GM21723 (cell line): Measurements from ENCODE around the gene PTPRN.
A peak's percentile ranks its signal among the peaks of the same experiment; 100 is the strongest.
"Not testable (repeated sequence)": the region's sequence is repeated elsewhere in the genome, so short reads cannot be mapped to it uniquely, and the experiment has no call there.

Experiments used
- ATAC-seq: cut with Tn5 transposase; IDR thresholded peaks from one replicate; pipeline ENCODE4 v1.9.1; 2021; ENCODE audit warnings: mild to moderate bottlenecking, moderate library complexity; ENCODE audit not compliant: unreplicated experiment

Gene PTPRN

DNA sequence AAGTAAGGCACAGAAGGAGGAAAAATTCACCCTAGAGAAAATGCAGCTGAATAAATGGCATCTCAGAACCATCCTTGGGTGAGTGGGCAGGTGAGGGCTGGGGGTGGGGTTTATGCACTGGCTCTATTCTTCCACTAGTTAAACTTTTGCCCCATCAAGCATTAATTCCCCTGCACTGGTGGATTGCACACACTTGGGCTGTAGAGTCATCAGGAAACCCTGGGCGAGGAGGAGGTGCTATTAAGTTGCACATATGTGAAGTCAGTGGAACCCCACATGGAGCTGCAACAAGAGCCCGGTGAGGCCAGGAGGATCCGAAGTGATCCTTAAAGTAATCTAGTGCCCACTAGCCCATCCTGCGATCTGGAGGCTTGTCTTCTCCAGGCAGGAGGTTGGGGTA, 36.8 kb downstream of the PTPRN start:
- ATAC-seq = no peak

DNA sequence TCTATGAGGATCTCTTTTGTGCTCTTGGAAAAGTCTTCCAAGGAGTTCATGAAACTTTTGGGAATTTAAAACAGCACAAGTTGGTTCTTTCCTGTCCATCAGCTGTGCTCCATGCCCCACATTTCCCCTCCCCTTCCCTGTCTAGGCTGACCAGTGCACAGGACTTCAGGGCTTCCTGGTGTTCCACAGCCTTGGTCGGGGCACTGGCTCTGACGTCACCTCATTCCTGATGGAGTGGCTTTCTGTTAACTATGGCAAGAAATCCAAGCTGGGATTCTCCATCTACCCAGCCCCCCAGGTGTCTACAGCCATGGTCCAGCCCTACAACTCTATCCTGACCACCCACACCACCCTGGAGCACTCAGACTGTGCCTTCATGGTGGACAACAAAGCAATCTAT, 38.2 kb downstream of the PTPRN start:
- ATAC-seq = no peak

DNA sequence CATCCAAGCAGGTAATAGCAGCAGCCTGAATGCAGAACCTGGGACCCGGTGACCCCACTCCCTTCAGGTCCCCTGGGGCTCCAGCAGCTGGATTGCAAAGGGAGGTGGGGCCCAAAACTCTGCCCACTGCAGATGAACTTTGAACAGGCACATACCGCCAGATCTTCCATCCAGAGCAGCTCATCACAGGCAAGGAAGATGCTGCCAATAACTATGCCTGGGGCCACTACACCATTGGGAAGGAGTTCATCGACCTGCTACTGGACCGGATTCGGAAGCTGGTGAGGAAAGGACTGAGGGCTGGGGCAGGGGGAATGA, 39.2 kb downstream of the PTPRN start:
- no peak for ATAC-seq

DNA sequence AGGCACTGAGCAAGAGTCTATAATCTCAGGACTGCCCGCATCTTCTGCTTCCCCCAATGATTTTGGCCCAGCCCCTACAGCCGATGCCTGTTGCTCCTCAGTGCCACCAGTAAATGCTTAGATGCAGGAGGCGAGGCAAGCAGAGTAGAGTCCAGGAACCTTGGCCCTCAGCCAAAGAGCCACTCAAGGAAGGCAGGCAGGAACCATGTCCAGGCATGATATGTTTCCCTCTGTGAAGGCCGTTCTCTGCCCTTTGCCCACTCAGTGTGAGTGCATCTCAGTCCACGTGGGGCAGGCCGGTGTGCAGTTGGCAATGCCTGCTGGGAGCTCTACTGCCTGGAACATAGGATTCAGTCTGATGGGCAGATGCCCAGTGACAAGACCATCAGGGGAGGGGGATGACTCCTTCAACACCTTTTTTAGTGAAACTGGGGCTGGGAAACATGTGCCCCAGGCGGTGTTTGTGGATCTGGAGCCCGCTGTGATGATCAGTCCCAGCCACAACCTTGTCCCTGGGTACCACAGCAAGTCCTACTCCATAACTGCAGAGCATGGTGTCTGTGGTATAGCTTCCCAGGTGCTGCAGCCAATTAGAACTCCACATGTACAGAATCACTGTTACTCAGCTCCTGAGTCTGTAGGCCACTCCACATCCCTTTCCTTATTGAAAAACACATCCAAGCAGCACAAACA, 39.7 kb downstream of the PTPRN start:
- ATAC-seq = no peak

DNA sequence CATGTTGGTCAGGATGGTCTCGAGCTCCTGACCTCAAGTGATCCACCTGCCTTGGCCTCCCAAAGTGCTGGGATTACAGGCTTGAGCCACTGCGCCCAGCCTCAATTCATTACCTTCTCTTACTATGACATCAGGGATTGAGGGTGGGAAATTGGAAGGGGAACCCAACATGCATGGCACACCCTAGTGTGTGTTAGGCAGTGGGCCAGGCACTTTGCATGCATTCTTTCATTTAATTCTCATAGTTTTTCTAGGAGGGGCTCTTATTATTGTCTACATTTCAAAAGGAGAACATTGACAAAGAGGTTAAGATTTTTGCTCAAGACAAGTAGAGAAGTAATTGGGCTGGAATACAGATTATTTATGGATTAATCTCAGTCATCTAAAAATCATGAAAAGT, 40.9 kb downstream of the PTPRN start:
- ATAC-seq = no peak

DNA sequence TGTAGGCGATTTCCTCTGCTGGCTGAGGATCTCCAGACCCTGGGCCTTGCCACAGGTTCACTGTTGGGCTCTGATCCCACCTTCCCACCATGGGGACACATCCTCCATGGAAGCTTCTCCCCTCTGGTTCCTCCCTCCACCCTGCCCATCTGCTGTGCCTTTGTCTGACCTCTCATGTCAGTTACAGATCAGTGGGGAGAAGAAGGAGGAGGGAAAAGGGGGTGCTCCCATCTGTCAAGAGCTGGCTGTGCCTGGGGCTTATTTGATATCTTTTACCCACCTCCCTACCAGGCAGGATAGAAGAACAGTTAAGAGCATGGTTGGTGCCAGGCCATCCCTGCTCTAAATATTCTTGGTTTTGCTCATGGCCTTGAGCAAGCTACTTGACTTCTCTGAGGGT, 42.3 kb downstream of the PTPRN start:
- ATAC-seq = no peak

DNA sequence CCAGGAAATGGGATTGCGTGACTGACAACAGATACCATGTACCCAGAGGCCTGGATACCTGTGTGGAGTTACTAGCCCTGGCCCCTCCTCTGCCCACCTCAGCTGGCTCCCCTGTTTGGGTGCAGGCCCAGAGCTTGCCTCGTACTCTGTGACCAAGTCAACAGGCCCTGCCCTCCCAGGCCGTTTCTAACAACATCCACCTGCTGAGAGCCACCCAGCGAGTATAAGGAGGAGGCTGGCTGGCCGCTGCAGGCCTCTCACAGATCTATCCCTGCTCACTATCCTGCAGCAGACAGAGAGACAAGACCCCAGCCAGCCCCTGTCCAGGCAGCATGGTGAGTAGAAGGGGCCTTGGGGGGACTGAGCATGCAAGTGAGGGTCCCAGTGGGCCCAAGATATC, 43.0 kb downstream of the PTPRN start:
- no peak for ATAC-seq

DNA sequence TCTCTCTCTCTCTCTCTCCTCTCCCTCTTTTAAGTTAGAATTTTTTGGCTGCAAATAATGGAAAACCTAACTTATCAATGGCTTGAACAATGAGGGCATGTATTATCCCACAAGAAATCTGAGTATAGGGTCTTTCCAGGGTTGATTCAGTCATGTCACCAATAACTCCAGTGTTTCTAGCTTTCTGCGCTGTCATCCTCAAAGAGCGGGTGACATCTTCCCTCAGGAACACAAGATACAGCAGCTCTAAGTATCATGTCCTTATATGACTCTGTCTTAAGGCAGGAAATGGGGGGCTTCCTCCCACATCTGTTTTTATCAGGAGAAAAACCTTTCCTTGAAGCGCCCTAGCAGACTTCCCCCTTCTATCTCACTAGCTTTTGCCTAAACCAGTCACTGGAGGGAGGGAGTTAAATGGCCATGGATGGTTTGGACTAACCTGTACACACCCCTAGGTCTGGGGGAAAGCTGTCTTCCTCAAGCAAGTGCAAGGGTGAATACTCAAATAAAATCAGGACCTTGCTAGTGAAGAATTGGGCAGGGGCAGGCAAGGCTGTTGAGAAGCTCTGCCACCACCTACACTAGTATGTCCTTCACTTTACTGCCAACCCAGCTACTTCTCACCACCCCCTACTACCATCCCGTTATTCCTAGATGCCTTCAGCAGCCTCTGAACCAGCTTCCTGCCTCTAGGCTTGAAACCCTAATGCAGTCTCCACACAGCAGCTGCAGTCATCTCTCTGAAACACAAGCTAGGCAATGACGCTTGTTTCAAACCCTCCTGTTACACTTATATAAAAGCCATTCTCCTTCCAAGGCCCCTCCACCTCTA, 48.0 kb downstream of the PTPRN start:
- no peak for ATAC-seq

DNA sequence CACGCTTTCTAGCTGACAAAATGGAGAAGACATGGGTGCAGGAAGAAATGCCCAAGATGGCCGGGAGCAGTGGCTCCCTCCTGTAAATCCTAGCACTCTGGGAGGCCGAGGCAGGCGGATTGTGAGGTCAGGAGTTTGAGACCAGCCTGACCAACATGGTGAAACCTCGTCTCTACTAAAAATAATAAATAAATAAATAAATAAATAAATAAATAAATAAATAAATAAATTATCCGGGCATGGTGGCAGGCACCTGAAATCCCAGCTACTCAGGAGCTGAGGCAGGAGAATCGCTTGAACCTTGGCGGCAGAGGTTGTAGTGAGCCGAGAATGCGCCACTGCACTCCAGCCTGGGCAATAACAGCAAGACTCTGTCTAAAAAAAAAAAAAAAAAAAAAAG, 50.3 kb downstream of the PTPRN start:
- ATAC-seq = not testable (repeated sequence)

DNA sequence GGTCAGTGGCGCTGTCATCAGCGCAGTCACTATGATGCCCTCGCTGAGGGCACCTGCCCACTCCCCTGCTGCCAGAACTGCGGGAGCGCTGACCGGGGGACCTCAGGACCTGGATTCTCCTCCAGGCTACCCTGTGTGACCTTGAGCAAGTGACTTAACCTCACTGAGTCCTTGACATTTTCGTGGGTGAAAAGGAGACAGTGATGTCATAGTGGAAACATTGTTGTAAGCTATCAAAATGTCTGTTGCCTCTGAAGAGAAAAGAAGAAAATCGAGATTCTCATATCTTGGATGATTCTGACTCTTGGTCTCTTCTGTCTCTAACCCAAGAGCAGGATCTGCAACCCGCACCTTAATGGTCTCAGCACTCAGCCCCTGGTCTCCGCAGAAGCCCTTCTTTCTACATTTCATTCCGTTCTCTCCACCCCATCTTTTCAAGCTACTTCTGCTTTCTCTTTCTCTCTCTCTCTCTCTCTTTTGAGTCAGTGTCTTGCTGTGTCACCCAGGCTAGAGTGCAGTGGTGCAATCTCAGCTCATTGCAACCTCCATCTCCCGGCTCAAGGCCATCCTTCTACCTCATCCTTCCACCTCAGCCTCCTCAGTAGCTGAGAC, 54.5 kb downstream of the PTPRN start:
- ATAC-seq = peak; percentile 35

DNA sequence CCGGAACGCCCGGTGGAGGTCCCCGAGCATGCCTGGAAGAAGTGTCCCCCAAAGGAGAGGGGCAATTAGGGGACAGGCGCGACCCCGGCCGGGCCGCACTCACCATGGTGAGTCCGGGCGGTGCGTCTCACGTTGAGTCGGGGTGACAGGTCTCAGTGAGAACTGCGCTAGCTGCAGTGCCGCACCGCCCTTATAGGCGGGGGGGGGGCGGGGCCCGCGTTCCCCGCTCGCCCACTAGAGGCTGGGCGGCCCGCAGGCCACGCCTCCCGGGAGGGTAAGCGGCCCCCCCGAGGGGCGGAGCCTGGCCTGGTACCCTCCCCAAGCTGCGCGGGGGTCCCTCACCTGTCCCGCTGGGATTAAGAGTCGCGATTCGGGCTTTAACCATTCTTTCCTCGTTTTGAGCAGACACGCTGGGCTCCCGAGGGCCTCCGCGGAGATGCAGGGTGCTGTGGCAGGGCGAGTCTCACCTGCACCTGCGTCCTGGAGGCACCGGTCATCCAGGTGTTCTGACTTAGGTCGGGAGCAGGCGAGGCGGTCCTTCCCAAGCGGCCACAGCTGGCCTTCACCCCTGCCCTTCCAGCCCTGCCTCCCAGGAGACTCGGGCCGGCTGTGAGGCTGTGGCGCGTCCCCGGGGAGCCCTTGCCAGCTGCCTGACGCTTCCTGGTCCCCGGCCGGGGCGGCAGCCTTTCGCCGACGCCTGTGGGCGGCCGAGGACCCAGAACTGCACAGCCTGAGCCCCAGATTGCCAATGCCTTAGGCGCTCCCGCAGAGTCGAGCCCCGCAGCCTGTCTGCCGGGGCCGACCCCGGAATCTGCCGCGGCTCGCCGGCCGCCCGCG, 55.2 kb downstream of the PTPRN start, which contains the start of gene TUBA4A:
Gene TUBA4A (minus strand): TSS at position 166 of the 837 bp plus-strand sequence. CDS start 60 bp downstream, at position 106.
- peak; percentile 55 for ATAC-seq

DNA sequence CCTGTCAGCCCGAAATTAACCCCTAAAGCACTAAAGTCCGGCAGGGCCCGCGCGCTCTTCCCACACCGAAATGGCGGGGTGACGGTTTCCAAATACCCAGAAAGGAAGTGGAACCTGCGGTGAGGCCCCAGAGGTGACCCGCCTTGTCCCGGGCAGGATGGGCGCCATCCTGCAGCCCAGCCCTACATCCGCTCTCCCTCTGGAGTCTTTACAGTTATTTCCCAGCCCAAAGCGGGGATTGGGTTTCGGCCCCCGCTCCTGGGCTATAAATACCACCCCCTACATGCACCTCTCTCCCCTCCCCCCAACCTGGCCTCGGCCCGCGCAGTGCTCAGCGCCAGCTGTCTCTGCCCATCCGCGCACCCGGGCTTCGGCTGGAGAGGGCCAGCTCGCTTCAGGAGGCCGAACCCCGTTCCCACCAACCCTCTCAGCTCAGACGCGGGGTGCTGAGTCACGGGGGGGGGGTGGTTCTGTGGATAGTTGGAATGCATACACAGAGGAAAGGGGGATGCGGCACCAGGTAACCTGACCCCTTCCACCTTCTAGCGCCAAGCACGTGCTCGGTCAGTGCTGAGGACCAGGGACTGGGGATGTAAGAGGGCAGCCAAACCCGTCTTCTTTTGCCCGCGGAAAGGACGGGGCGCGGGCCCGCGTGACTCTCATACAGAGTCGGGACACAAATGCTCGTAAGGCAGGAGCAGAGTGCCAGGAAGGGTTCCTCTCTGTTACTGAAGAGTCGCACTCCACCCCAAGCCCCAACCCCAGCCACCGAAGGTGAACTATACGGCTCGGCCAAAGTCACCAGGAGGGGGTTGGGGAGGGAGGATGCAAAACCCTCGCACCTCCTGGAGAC, 56.1 kb downstream of the PTPRN start, which contains the start of gene TUBA4B:
Gene TUBA4B (plus strand): TSS at position 344 of the 853 bp plus-strand sequence. CDS start 165 bp downstream, at position 509.
- peak; percentile 12 for ATAC-seq

DNA sequence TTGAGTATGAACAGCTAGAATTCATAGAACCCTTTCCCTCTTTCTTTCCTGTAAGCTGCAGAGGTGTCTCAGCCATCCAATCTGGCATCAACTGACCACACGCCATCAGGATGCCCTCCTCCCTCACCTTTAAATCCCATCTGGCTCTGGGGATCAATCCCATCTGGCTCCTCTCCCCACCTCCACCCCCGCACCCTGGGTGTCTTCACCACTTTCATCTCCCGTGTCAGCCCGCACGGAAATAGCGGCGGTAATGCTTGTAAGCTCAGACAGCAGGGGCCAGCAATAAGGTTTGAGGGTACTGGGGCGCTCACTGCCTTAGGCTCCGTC, 56.7 kb downstream of the PTPRN start:
- ATAC-seq = no peak

DNA sequence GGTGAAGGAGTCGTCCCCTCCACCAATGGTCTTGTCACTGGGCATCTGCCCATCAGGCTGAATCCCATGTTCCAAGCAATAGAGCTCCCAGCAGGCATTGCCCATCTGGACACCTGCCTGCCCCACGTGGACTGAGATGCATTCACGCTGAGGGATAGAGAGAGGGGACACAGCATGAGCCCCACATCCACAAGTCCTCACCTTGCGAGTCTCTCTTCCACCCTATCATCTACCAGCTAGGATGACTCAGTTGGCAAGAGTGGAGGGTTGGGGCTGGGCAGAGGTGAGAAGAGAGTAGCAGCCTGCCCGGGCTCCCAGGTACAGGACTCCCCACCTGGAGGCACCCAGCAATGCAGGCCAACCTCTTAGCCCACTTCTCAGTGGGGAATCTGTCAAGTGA, 57.1 kb downstream of the PTPRN start:
- no peak for ATAC-seq

DNA sequence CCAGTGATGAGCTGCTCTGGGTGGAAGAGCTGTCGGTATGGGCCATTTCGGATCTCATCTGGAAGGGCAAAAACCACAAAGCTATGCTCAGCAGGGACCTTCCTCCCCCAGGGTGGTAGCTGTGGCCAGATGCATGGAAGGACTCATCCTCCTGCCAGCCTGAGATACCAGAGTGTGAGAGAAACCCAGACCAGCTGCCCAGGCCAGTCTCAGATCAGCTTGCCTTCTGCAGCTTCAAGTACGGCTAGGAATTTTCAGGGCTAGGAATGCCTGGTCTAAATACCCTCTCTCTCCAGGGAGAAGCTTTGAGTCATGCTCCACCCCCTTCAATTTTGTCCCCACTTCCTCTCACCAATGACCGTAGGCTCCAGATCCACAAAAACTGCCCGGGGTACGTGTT, 57.5 kb downstream of the PTPRN start:
- ATAC-seq = no peak

DNA sequence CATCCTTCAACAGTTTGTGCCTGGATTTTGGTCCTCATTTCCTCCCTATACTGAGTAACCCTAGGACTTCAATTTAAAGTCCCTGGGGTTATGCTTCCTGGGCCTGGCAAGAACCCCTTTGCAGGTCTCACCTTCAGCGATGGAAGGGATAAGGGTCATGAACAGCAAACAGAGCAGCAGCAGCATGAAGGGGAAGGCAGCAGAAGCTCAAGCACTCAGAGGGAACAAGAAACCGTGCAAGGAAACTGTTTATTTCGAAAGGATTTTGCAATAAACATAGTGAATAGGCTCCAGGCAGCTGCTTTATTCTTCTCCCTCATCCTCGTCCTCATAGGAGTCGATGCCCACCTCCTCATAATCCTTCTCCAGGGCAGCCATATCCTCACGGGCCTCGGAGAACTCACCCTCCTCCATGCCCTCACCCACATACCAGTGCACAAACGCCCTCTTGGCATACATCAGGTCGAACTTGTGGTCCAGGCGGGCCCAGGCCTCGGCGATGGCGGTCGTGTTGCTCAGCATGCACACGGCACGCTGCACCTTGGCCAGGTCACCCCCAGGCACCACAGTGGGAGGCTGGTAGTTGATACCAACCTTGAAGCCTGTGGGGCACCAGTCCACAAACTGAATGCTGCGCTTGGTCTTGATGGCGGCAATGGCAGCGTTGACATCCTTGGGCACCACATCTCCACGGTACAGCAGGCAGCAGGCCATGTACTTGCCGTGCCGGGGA, 59.0 kb downstream of the PTPRN start:
- no peak for ATAC-seq

DNA sequence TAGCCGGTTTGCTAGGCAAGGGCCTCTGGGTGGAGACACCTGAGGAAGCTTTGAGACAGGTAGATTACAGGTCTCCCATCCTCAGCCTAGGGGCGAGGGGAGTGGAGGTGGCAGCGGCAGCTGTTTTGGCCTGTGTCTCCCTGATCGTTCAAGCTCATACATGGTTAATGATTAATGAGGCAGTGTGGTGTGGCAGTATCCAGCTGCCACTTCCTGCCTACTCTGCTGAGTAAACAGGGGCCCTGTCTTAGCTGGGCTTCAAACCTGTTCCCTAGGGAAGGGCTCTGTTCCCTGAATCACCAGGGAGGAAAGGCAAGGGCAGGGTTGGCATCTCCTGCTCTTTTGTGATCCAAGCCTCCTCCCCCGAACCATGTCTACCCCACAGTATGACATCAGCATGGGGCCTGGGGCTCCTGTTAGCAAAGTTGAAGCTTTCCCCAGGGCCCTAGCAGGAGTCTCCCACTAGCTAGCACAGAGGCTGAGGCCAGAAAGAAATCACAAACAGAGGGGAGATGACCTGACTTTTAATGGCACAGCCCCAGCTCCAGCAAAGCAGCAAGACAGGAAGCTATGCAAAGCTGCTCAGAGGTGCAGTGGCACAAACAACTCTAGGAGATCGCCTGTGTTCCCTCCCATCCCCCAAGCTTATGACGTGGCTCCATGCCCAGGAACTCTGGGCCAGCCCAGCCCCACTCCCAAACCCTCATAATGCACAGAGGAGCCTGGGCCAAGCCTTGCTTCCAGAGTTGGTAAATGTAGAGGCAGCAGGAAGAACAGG, 59.8 kb downstream of the PTPRN start:
- peak; percentile 27 for ATAC-seq

DNA sequence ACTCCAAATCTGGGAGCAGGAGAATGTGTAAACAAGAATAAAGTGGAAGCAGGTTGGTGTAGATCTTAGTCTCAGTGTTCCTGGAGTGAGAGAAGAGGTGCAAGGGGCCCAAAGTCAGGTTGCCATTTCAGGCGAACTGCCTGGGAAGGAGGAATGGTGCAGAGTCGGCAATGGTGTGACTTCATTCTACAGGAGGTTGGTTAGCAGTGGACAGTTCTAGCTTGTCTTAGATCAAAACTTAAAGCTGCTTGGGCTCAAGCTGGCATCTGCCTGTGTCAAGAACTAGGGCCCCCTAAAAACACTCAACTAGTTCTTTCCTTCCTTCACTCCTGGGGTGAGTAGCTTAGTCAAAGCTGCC, 60.4 kb downstream of the PTPRN start:
- ATAC-seq = no peak
